ENCODE results near the gene NEB. TPM values are rescaled to one million over a fixed set of nuclear protein-coding genes. Genes with fewer than 3 reads are reported as not detected.

Gene NEB
- polyA plus RNA-seq, 1 donor from 2014 or later: 0.38 TPM

GRCh38 chr2:151526572-151527090, 207.6 kb downstream of the NEB start:
- no peak overlapping the region for H3K27ac ChIP-seq (ENCODE audit: low read length)
- H3K79me2 ChIP-seq (replicated peaks; ENCODE audit: insufficient read depth, low read length): no peaks in the 10 kb centered on the region
- H3K36me3 ChIP-seq (ENCODE audit: insufficient read depth, low read length): no peaks in the 10 kb centered on the region
- H3K9me3 ChIP-seq (ENCODE audit: low read length): no peaks in the 10 kb centered on the region
- no peak overlapping the region for H2AFZ ChIP-seq (ENCODE audit: low read depth, low read length)
- no peaks in the 10 kb centered on the region for H3F3A ChIP-seq (ENCODE audit: insufficient read depth, low read length, poor library complexity, severe bottlenecking)
- H3K9me2 ChIP-seq (ENCODE audit: insufficient read depth, low read length): no peaks in the 10 kb centered on the region
- no peak overlapping the region for H3K4me2 ChIP-seq (ENCODE audit: low read length)
- no peak overlapping the region for H3K4me3 ChIP-seq (ENCODE audit: low read length)
- H3K9ac ChIP-seq (ENCODE audit: low read length): no peak overlapping the region
- no peaks in the 10 kb centered on the region for H3K27me3 ChIP-seq (ENCODE audit: insufficient read depth, low read depth, low read length)
- no peaks in the 10 kb centered on the region for H4K20me1 ChIP-seq (ENCODE audit: insufficient read depth)
- no peak for TF ChIP-seq CTCF (IDR thresholded peaks at IDR 0.05; ENCODE audit: poor library complexity, severe bottlenecking)
- TF ChIP-seq EZH2 (IDR thresholded peaks at IDR 0.05; ENCODE audit: borderline replicate concordance, insufficient read depth, low read length, poor library complexity, severe bottlenecking): no peak
- no peak for TF ChIP-seq TAF1 (IDR thresholded peaks at IDR 0.05; ENCODE audit: low read depth)
- no peak for TF ChIP-seq EP300 (conservative IDR thresholded peaks at IDR 0.05; ENCODE audit: poor library complexity, severe bottlenecking)
- TF ChIP-seq SMC3 (conservative IDR thresholded peaks at IDR 0.05; ENCODE audit: poor library complexity): no peak
- TF ChIP-seq MXI1 (conservative IDR thresholded peaks at IDR 0.05; ENCODE audit: poor library complexity, severe bottlenecking): no peak
- no peak for TF ChIP-seq REST (IDR thresholded peaks at IDR 0.05; ENCODE audit: borderline replicate concordance)
- no peak for TF ChIP-seq RAD21 (conservative IDR thresholded peaks at IDR 0.05)
- no peak for TF ChIP-seq POLR2AphosphoS5 (IDR thresholded peaks at IDR 0.05)

DNA sequence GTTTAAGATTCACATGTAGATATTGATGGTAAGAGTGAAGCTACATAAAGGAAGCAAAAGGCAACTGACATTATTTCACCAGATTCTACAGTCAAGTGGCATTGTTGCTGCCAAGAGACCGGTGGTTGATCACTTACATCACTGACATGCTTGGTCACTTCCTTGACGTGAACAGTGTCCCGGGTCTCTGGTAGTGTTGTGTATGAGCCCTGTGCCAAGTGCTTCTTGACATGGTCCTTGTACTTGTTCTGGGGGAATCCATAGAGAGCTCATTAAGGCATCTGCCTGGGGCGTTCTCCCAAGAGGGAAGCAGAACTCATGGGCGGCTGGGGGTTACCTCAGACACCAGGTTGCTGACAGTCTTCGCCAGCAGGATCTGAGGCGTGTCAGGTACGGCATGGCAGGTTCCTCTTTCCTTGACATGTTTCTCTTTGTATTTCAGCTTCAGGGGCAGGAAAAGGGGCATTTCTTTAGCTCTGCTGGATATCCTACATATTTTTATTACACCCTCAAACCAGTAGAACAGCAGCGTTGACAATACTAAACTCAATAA, 208.4 kb downstream of the NEB start:
- no peaks in the 10 kb centered on the region for H3K27me3 ChIP-seq (ENCODE audit: insufficient read depth, low read depth, low read length)
- no peak overlapping the region for H3K4me2 ChIP-seq (ENCODE audit: low read length)
- TF ChIP-seq MXI1 (conservative IDR thresholded peaks at IDR 0.05; ENCODE audit: poor library complexity, severe bottlenecking): no peak
- no peak for TF ChIP-seq SMC3 (conservative IDR thresholded peaks at IDR 0.05; ENCODE audit: poor library complexity)
- no peak for TF ChIP-seq CTCF (IDR thresholded peaks at IDR 0.05; ENCODE audit: poor library complexity, severe bottlenecking)
- TF ChIP-seq EP300 (conservative IDR thresholded peaks at IDR 0.05; ENCODE audit: poor library complexity, severe bottlenecking): no peak
- no peak for TF ChIP-seq TAF1 (IDR thresholded peaks at IDR 0.05; ENCODE audit: low read depth)
- no peak for TF ChIP-seq POLR2AphosphoS5 (IDR thresholded peaks at IDR 0.05)
- no peak for TF ChIP-seq RAD21 (conservative IDR thresholded peaks at IDR 0.05)
- TF ChIP-seq REST (IDR thresholded peaks at IDR 0.05; ENCODE audit: borderline replicate concordance): no peak
- no peak for TF ChIP-seq EZH2 (IDR thresholded peaks at IDR 0.05; ENCODE audit: borderline replicate concordance, insufficient read depth, low read length, poor library complexity, severe bottlenecking)
- H3K9me2 ChIP-seq (ENCODE audit: insufficient read depth, low read length): no peaks in the 10 kb centered on the region
- H3K9ac ChIP-seq (ENCODE audit: low read length): no peak overlapping the region
- no peak overlapping the region for H3K4me3 ChIP-seq (ENCODE audit: low read length)
- no peaks in the 10 kb centered on the region for H3F3A ChIP-seq (ENCODE audit: insufficient read depth, low read length, poor library complexity, severe bottlenecking)
- no peaks in the 10 kb centered on the region for H4K20me1 ChIP-seq (ENCODE audit: insufficient read depth)
- H3K9me3 ChIP-seq (ENCODE audit: low read length): no peaks in the 10 kb centered on the region
- no peak overlapping the region for H2AFZ ChIP-seq (ENCODE audit: low read depth, low read length)
- H3K27ac ChIP-seq (ENCODE audit: low read length): no peak overlapping the region
- H3K79me2 ChIP-seq (replicated peaks; ENCODE audit: insufficient read depth, low read length): no peaks in the 10 kb centered on the region
- no peaks in the 10 kb centered on the region for H3K36me3 ChIP-seq (ENCODE audit: insufficient read depth, low read length)
